NCI-H2081 treated with DMSO at 0.1 percent for 48 hours (cell line): Measurements from ENCODE around the gene YOD1.

ENCODE experiments used
- DNase-seq: peaks from one replicate; lab custom pipeline; 2025; lab: John Stamatoyannopoulos, UW

Gene YOD1

GRCh38 chr1:207051191-207051943 is at the start of gene YOD1:
Gene YOD1, minus strand, starts transcription at chr1:207051208. Its CDS starts 178 bp downstream, at chr1:207051030.
- DNase-seq: no peak

- DNase-seq: no peak
Measured at GRCh38 chr1:207097871-207098324, 46.9 kb upstream of the YOD1 start.

GRCh38 chr1:207093944-207094343 is 42.9 kb upstream of the YOD1 start:
- no peak for DNase-seq

GRCh38 chr1:207091200-207091908 is 40.3 kb upstream of the YOD1 start:
- no peak for DNase-seq

- DNase-seq: no peak
Measured at GRCh38 chr1:207089627-207090355, 38.8 kb upstream of the YOD1 start.

GRCh38 chr1:207088701-207089626 is 38.0 kb upstream of the YOD1 start, which contains the start of gene C4BPB:
Gene C4BPB, plus strand, starts transcription at chr1:207088860. Its CDS starts 672 bp downstream, at chr1:207089532.
- DNase-seq: no peak

- no peak for DNase-seq
Measured at GRCh38 chr1:207088161-207088560, 37.2 kb upstream of the YOD1 start.

GRCh38 chr1:207085887-207086286 is 34.9 kb upstream of the YOD1 start:
- no peak for DNase-seq

- no peak for DNase-seq
Measured at GRCh38 chr1:207084701-207085180, 33.7 kb upstream of the YOD1 start.

GRCh38 chr1:207084232-207084631 is 33.2 kb upstream of the YOD1 start:
- DNase-seq: no peak

GRCh38 chr1:207081806-207082205 is 30.8 kb upstream of the YOD1 start:
- DNase-seq: no peak

GRCh38 chr1:207081088-207081487 is 30.1 kb upstream of the YOD1 start:
- no peak for DNase-seq

- DNase-seq: no peak
Measured at GRCh38 chr1:207079706-207080241, 28.8 kb upstream of the YOD1 start.

GRCh38 chr1:207078578-207079132 is 27.6 kb upstream of the YOD1 start:
- DNase-seq: no peak

- DNase-seq: peak; percentile 8
Measured at GRCh38 chr1:207077470-207078377, 26.7 kb upstream of the YOD1 start.

GRCh38 chr1:207077012-207077411 is 26.0 kb upstream of the YOD1 start:
- DNase-seq: no peak

GRCh38 chr1:207076181-207076955 is 25.4 kb upstream of the YOD1 start:
- no peak for DNase-seq

GRCh38 chr1:207073906-207074820 is 23.2 kb upstream of the YOD1 start:
- no peak for DNase-seq
